ENCODE measurements around the gene PEX11A. TPM values are rescaled to one million over a fixed set of nuclear protein-coding genes. Genes with fewer than 3 reads are reported as not detected.

The PEX11A gene
- 1.0 and 1.8 TPM in 2 replicates for total RNA-seq

GRCh38 chr15:89690276-89691218 is at the start of gene PEX11A, which contains the start of gene WDR93:
Gene PEX11A, minus strand, starts transcription at chr15:89690754. Its CDS starts 122 bp downstream, at chr15:89690632.
Gene WDR93, plus strand, starts transcription at chr15:89690811. Its CDS starts 10,936 bp downstream, at chr15:89701747.
- intact Hi-C loops (cut with micrococcal nuclease) = no loop called here
- Mint-ChIP-seq H3K4me3 (ENCODE audit: low read depth) (peak within 1 kb of the TSS; percentile 79), H3K9me3 (no peaks in the 10 kb centered on the region)

GRCh38 chr15:89740137-89740536 is 49.6 kb upstream of the PEX11A start:
- Mint-ChIP-seq H3K4me3 (ENCODE audit: low read depth) (no peak overlapping the region), H3K9me3 (no peaks in the 10 kb centered on the region), H3K36me3 (ENCODE audit: low read depth) (no peaks in the 10 kb centered on the region), H3K4me1 (ENCODE audit: low read depth) (peaks cover 2% of the 10 kb centered on the region), H3K27ac (no peak overlapping the region), H3K27me3 (ENCODE audit: low read depth) (peaks cover 6% of the 10 kb centered on the region)
- DNase-seq (ENCODE audit: low spot score) = peak; percentile 56
- intact Hi-C loops (cut with micrococcal nuclease) = loop anchor here (2.0 to 5.0 kb wide), 2 partner anchors 135 to 332 kb away; no protein-coding TSS in a partner anchor

More at GRCh38 chr15:89690276-89691218, at the start of gene PEX11A, which contains the start of gene WDR93:
- H3K4me1 Mint-ChIP-seq (ENCODE audit: low read depth) = peaks cover 16% of the 10 kb centered on the region
- DNase-seq (ENCODE audit: low spot score) = peak; percentile 60
- H3K27ac Mint-ChIP-seq = peak within 1 kb of the TSS; percentile 79
- H3K36me3 Mint-ChIP-seq (ENCODE audit: low read depth) = no peaks in the 10 kb centered on the region
- H3K27me3 Mint-ChIP-seq (ENCODE audit: low read depth) = peaks cover 9% of the 10 kb centered on the region

- peaks cover 16% of the 10 kb centered on the region for H3K27me3 Mint-ChIP-seq (ENCODE audit: low read depth)
- intact Hi-C loops (cut with micrococcal nuclease) = no loop called here
Measured at GRCh38 chr15:89735773-89736172, 45.2 kb upstream of the PEX11A start.

GRCh38 chr15:89732451-89733172 is 42.1 kb upstream of the PEX11A start:
- intact Hi-C loops (cut with micrococcal nuclease) = no loop called here
- Mint-ChIP-seq H3K36me3 (ENCODE audit: low read depth) (no peaks in the 10 kb centered on the region), H3K27ac (no peak overlapping the region), H3K4me3 (ENCODE audit: low read depth) (no peak overlapping the region), H3K9me3 (no peaks in the 10 kb centered on the region), H3K4me1 (ENCODE audit: low read depth) (no peaks in the 10 kb centered on the region), H3K27me3 (ENCODE audit: low read depth) (peaks cover 16% of the 10 kb centered on the region)
- no peak for DNase-seq (ENCODE audit: low spot score)

More at GRCh38 chr15:89735773-89736172, 45.2 kb upstream of the PEX11A start:
- Mint-ChIP-seq H3K4me1 (ENCODE audit: low read depth) (peaks cover 2% of the 10 kb centered on the region), H3K4me3 (ENCODE audit: low read depth) (no peak overlapping the region), H3K27ac (no peak overlapping the region), H3K9me3 (no peaks in the 10 kb centered on the region), H3K36me3 (ENCODE audit: low read depth) (no peaks in the 10 kb centered on the region)
- no peak for DNase-seq (ENCODE audit: low spot score)

GRCh38 chr15:89731275-89731674 is 40.7 kb upstream of the PEX11A start:
- H3K9me3 Mint-ChIP-seq = no peaks in the 10 kb centered on the region
- peaks cover 18% of the 10 kb centered on the region for H3K27me3 Mint-ChIP-seq (ENCODE audit: low read depth)
- no peak for DNase-seq (ENCODE audit: low spot score)
- H3K4me1 Mint-ChIP-seq (ENCODE audit: low read depth) = no peaks in the 10 kb centered on the region
- H3K4me3 Mint-ChIP-seq (ENCODE audit: low read depth) = no peak overlapping the region
- intact Hi-C loops (cut with micrococcal nuclease) = no loop called here
- H3K36me3 Mint-ChIP-seq (ENCODE audit: low read depth) = no peaks in the 10 kb centered on the region
- H3K27ac Mint-ChIP-seq = no peak overlapping the region

- Mint-ChIP-seq H3K9me3 (peaks cover 3% of the 10 kb centered on the region), H3K36me3 (ENCODE audit: low read depth) (no peaks in the 10 kb centered on the region), H3K27ac (no peak overlapping the region), H3K27me3 (ENCODE audit: low read depth) (peaks cover 6% of the 10 kb centered on the region), H3K4me3 (ENCODE audit: low read depth) (no peak overlapping the region), H3K4me1 (ENCODE audit: low read depth) (no peaks in the 10 kb centered on the region)
- no peak for DNase-seq (ENCODE audit: low spot score)
- intact Hi-C loops (cut with micrococcal nuclease) = no loop called here
Measured at GRCh38 chr15:89728254-89728653, 37.7 kb upstream of the PEX11A start.

- no peaks in the 10 kb centered on the region for H3K36me3 Mint-ChIP-seq (ENCODE audit: low read depth)
Measured at GRCh38 chr15:89725064-89725463, 34.5 kb upstream of the PEX11A start.

GRCh38 chr15:89724621-89725020 is 34.1 kb upstream of the PEX11A start:
- H3K9me3 Mint-ChIP-seq = peaks cover 3% of the 10 kb centered on the region
- no peak overlapping the region for H3K27ac Mint-ChIP-seq
- H3K27me3 Mint-ChIP-seq (ENCODE audit: low read depth) = peaks cover 9% of the 10 kb centered on the region
- no peaks in the 10 kb centered on the region for H3K36me3 Mint-ChIP-seq (ENCODE audit: low read depth)
- no peak for DNase-seq (ENCODE audit: low spot score)
- intact Hi-C loops (cut with micrococcal nuclease) = no loop called here
- no peaks in the 10 kb centered on the region for H3K4me1 Mint-ChIP-seq (ENCODE audit: low read depth)
- no peak overlapping the region for H3K4me3 Mint-ChIP-seq (ENCODE audit: low read depth)

More at GRCh38 chr15:89725064-89725463, 34.5 kb upstream of the PEX11A start:
- H3K4me3 Mint-ChIP-seq (ENCODE audit: low read depth) = no peak overlapping the region
- H3K27me3 Mint-ChIP-seq (ENCODE audit: low read depth) = peaks cover 9% of the 10 kb centered on the region
- DNase-seq (ENCODE audit: low spot score) = no peak
- H3K4me1 Mint-ChIP-seq (ENCODE audit: low read depth) = no peaks in the 10 kb centered on the region
- H3K27ac Mint-ChIP-seq = no peak overlapping the region
- peaks cover 3% of the 10 kb centered on the region for H3K9me3 Mint-ChIP-seq
- intact Hi-C loops (cut with micrococcal nuclease) = no loop called here

- H3K4me3 Mint-ChIP-seq (ENCODE audit: low read depth) = no peak overlapping the region
- H3K36me3 Mint-ChIP-seq (ENCODE audit: low read depth) = no peaks in the 10 kb centered on the region
- H3K9me3 Mint-ChIP-seq = peaks cover 3% of the 10 kb centered on the region
- no peaks in the 10 kb centered on the region for H3K4me1 Mint-ChIP-seq (ENCODE audit: low read depth)
- no peak overlapping the region for H3K27ac Mint-ChIP-seq
- no peak for DNase-seq (ENCODE audit: low spot score)
- peaks cover 12% of the 10 kb centered on the region for H3K27me3 Mint-ChIP-seq (ENCODE audit: low read depth)
- intact Hi-C loops (cut with micrococcal nuclease) = no loop called here
Measured at GRCh38 chr15:89723031-89723430, 32.5 kb upstream of the PEX11A start.

- no peaks in the 10 kb centered on the region for H3K4me1 Mint-ChIP-seq (ENCODE audit: low read depth)
- no peak overlapping the region for H3K4me3 Mint-ChIP-seq (ENCODE audit: low read depth)
- H3K9me3 Mint-ChIP-seq = no peaks in the 10 kb centered on the region
- no peaks in the 10 kb centered on the region for H3K36me3 Mint-ChIP-seq (ENCODE audit: low read depth)
- intact Hi-C loops (cut with micrococcal nuclease) = no loop called here
- no peak for DNase-seq (ENCODE audit: low spot score)
- H3K27ac Mint-ChIP-seq = no peak overlapping the region
- H3K27me3 Mint-ChIP-seq (ENCODE audit: low read depth) = peaks cover 17% of the 10 kb centered on the region
Measured at GRCh38 chr15:89714775-89715174, 24.2 kb upstream of the PEX11A start.

- no peak for DNase-seq (ENCODE audit: low spot score)
- intact Hi-C loops (cut with micrococcal nuclease) = loop anchor here (10.0 kb wide), 1 partner anchor 63 kb away; no protein-coding TSS in a partner anchor
- H3K27ac Mint-ChIP-seq = no peak overlapping the region
- peaks cover 42% of the 10 kb centered on the region for H3K27me3 Mint-ChIP-seq (ENCODE audit: low read depth)
- H3K4me3 Mint-ChIP-seq (ENCODE audit: low read depth) = no peak overlapping the region
- H3K36me3 Mint-ChIP-seq (ENCODE audit: low read depth) = no peaks in the 10 kb centered on the region
- H3K4me1 Mint-ChIP-seq (ENCODE audit: low read depth) = no peaks in the 10 kb centered on the region
- H3K9me3 Mint-ChIP-seq = no peaks in the 10 kb centered on the region
Measured at GRCh38 chr15:89707577-89707976, 17.0 kb upstream of the PEX11A start.

GRCh38 chr15:89704411-89704810 is 13.9 kb upstream of the PEX11A start:
- no peak for DNase-seq (ENCODE audit: low spot score)
- Mint-ChIP-seq H3K36me3 (ENCODE audit: low read depth) (no peaks in the 10 kb centered on the region), H3K27me3 (ENCODE audit: low read depth) (peaks cover 50% of the 10 kb centered on the region), H3K9me3 (no peaks in the 10 kb centered on the region), H3K4me3 (ENCODE audit: low read depth) (no peak overlapping the region), H3K27ac (no peak overlapping the region), H3K4me1 (ENCODE audit: low read depth) (no peaks in the 10 kb centered on the region)
- intact Hi-C loops (cut with micrococcal nuclease) = loop anchor here (10.0 kb wide), 1 partner anchor 60 kb away; no protein-coding TSS in a partner anchor

Data from activated T-helper 2 cell treated with anti-CD3 and anti-CD28 coated beads, Interferon-gamma antibody, Interleukin-2, Interleukin-4, amounts not matched to agents 10 μg/mL and 5 μg/mL and 100 μg/mL, durations not matched to agents 14 hours and 24 hours and 36 hours (primary cell).